Sigmoid colon (tissue), 7 donors: ENCODE measurements around the gene TM7SF3. TPM values are rescaled to one million over a fixed set of nuclear protein-coding genes. Genes with fewer than 3 reads are reported as not detected.
"Not testable (repeated sequence)": the region's sequence is repeated elsewhere in the genome, so short reads cannot be mapped to it uniquely, and the experiment has no call there.

ENCODE experiments used
- DNase-seq: peaks from one replicate; pipeline ENCODE4 v3.0.0-alpha.2; 2019
- H3K27ac ChIP-seq, 4 donors: fragments of 200-600 bp; sonication (generic); one replicate each; pipeline ENCODE4 v1.5.1; 2016 to 2019; ENCODE audit warnings: mild to moderate bottlenecking in 1 of 4
- H3K27me3 ChIP-seq, 3 donors: fragments of 200-600 bp; sonication (generic); one replicate each; pipeline ENCODE4 v1.5.1; 2019; ENCODE audit warnings: mild to moderate bottlenecking in 1 of 3
- H3K36me3 ChIP-seq, 4 donors: fragments of 200-600 bp; sonication (generic); one replicate each; pipeline ENCODE4 v1.5.1; 2016 to 2019
- H3K4me1 ChIP-seq, 4 donors: fragments of 200-600 bp; sonication (generic); one replicate each; pipeline ENCODE4 v1.5.1; 2017 to 2019
- H3K4me3 ChIP-seq, 4 donors: fragments of 200-600 bp; sonication (generic); one replicate each; pipeline ENCODE4 v1.5.1; 2017 to 2019; ENCODE audit warnings: mild to moderate bottlenecking in 2 of 4, moderate library complexity in 1 of 4
- H3K9me3 ChIP-seq, 4 donors: fragments of 200-600 bp in 3 of 4; sonication (generic) in 3 of 4; one replicate each; pipeline versions ENCODE4 v1.5.1 to v1.6.1; 2013 to 2019
- CTCF ChIP-seq, 4 experiments: fragments of 450-650 bp in 3 of 4; fragments of 200-600 bp in 1 of 4; IDR thresholded peaks; one replicate each; pipeline ENCODE4 v1.5.1; 2016 to 2019; ENCODE audit warnings: antibody characterized with exemption in 4 of 4, mild to moderate bottlenecking in 3 of 4, moderate library complexity in 2 of 4
- EP300 ChIP-seq, 4 donors: sonication (generic); formaldehyde crosslinking; IDR thresholded peaks; one replicate each; pipeline ENCODE4 v1.6.1; 2017; ENCODE audit warnings: antibody characterized with exemption in 4 of 4
- POLR2A ChIP-seq, 2 donors: fragments of 450-650 bp; IDR thresholded peaks; one replicate each; pipeline ENCODE4 v1.6.1; 2016; ENCODE audit warnings: antibody characterized with exemption in 2 of 2, mild to moderate bottlenecking in 2 of 2, moderate library complexity in 2 of 2
- POLR2AphosphoS5 ChIP-seq, 4 donors: sonication (generic); formaldehyde crosslinking; IDR thresholded peaks; one replicate each; pipeline ENCODE4 v1.6.1; 2017; ENCODE audit warnings: antibody characterized with exemption in 4 of 4
- whole genome bisulfite sequencing, 2 donors: extraction: QIAGEN DNeasy Blood & Tissue Kit; methylation state at CpG; one replicate each; pipeline ENCODE4 v1.1.7; 2013; 5-methylcytosine and 5-hydroxymethylcytosine counted together
- intact Hi-C: fragments of 100-400 bp; cut with DNase I; formaldehyde crosslinking; loops from one replicate; pipeline ENCODE4 v1.15.1; 2023
- polyA plus RNA-seq, 3 donors: library from polyadenylated mRNA; stranded (reverse); fragments of 200-250 nt; gene quantifications; one replicate each; pipeline ENCODE4 v1.2.3, GENCODE V29; 2013
- total RNA-seq, 4 donors: library from RNA; depleted of rRNA; stranded (reverse); fragments of >200 nt; gene quantifications; one replicate each; pipeline ENCODE4 v1.1.0, GENCODE V29; 2016
- donor health status: healthy with polysubstance abuse.
- donor health status: Bipolar disorder and iron deficiency.
- donor health status: healthy.

Gene TM7SF3
- total and polyA plus RNA-seq, 7 donors, result 9.2 to 56.9 (median 38.4) TPM

GRCh38 chr12:27048822-27049752, 34.9 kb upstream of the TM7SF3 start:
- no peak for DNase-seq
- H3K27me3 ChIP-seq, result no peaks in the 10 kb centered on the region
- WGBS, 2 donors, result 74 to 84% methylated on average over 4 of the region's 4 CpGs
- no peaks in the 10 kb centered on the region for H3K4me1 ChIP-seq
- no peak overlapping the region for H3K4me3 ChIP-seq
- H3K9me3 ChIP-seq, result no peaks in the 10 kb centered on the region
- H3K27ac ChIP-seq, result no peak overlapping the region
- TF ChIP-seq EP300 (IDR thresholded peaks at IDR 0.05), result no peak
- TF ChIP-seq POLR2A (IDR thresholded peaks at IDR 0.05), result no peak
- no peak for TF ChIP-seq POLR2AphosphoS5 (IDR thresholded peaks at IDR 0.05)
- no peak for TF ChIP-seq CTCF (IDR thresholded peaks at IDR 0.05)
- intact Hi-C loops, result no loop called here
- no peaks in the 10 kb centered on the region for H3K36me3 ChIP-seq

GRCh38 chr12:27042018-27042417, 27.8 kb upstream of the TM7SF3 start:
- WGBS, 2 donors, result 89 to 95% methylated on average over 1 of the region's 1 CpG
- H3K36me3 ChIP-seq, result peaks cover 0 to 15% (median 0%) of the 10 kb centered on the region in 4 donors
- H3K27ac ChIP-seq, H3K4me1 ChIP-seq, H3K27me3 ChIP-seq, DNase-seq, H3K9me3 ChIP-seq, intact Hi-C loops, H3K4me3 ChIP-seq: not testable (repeated sequence)

GRCh38 chr12:27040637-27041036, 26.5 kb upstream of the TM7SF3 start:
- H3K27ac ChIP-seq, H3K4me3 ChIP-seq, H3K27me3 ChIP-seq, intact Hi-C loops, H3K4me1 ChIP-seq, DNase-seq, H3K9me3 ChIP-seq: not testable (repeated sequence)
- 97 to 99% methylated on average over 2 of the region's 4 CpGs for WGBS, 2 donors
- peaks cover 0 to 15% (median 0%) of the 10 kb centered on the region in 4 donors for H3K36me3 ChIP-seq

GRCh38 chr12:27034607-27035293, 20.6 kb upstream of the TM7SF3 start:
- H3K27ac ChIP-seq, result no peak overlapping the region
- intact Hi-C loops, result no loop called here
- H3K4me3 ChIP-seq, result no peak overlapping the region
- 95% methylated on average over 21 of the region's 21 CpGs for WGBS, 2 donors
- no peak for DNase-seq
- TF ChIP-seq EP300 (IDR thresholded peaks at IDR 0.05), result no peak
- TF ChIP-seq POLR2A (IDR thresholded peaks at IDR 0.05), result no peak
- TF ChIP-seq POLR2AphosphoS5 (IDR thresholded peaks at IDR 0.05), result no peak
- no peak for TF ChIP-seq CTCF (IDR thresholded peaks at IDR 0.05)
- H3K27me3 ChIP-seq, result no peaks in the 10 kb centered on the region
- H3K4me1 ChIP-seq, result no peaks in the 10 kb centered on the region
- peaks cover 0 to 58% (median 10%) of the 10 kb centered on the region in 4 donors for H3K36me3 ChIP-seq
- no peaks in the 10 kb centered on the region for H3K9me3 ChIP-seq

GRCh38 chr12:27032679-27033078, 18.5 kb upstream of the TM7SF3 start:
- no peak for DNase-seq
- H3K27ac ChIP-seq, result no peak overlapping the region
- no peak for TF ChIP-seq POLR2AphosphoS5 (IDR thresholded peaks at IDR 0.05)
- TF ChIP-seq POLR2A (IDR thresholded peaks at IDR 0.05), result no peak
- no peak for TF ChIP-seq EP300 (IDR thresholded peaks at IDR 0.05)
- TF ChIP-seq CTCF (IDR thresholded peaks at IDR 0.05), result no peak
- no peaks in the 10 kb centered on the region for H3K4me1 ChIP-seq
- 66 to 86% methylated on average over 3 of the region's 3 CpGs for WGBS, 2 donors
- H3K27me3 ChIP-seq, result no peaks in the 10 kb centered on the region
- no peak overlapping the region for H3K4me3 ChIP-seq
- intact Hi-C loops, result no loop called here
- H3K9me3 ChIP-seq, result no peaks in the 10 kb centered on the region
- H3K36me3 ChIP-seq, result peaks cover 0 to 66% (median 23%) of the 10 kb centered on the region in 4 donors
